Fibroblast of peridontal ligament (primary cell): ENCODE results near the gene FMN1.
A peak's percentile ranks its signal among the peaks of the same experiment; 100 is the strongest.
"Not testable (repeated sequence)": the region's sequence is repeated elsewhere in the genome, so short reads cannot be mapped to it uniquely, and the experiment has no call there.

Source experiments
- DNase-seq: peaks from one replicate; pipeline ENCODE4 v3.0.0-alpha.2; 2010; ENCODE audit errors: extremely low read depth

Gene FMN1

DNA sequence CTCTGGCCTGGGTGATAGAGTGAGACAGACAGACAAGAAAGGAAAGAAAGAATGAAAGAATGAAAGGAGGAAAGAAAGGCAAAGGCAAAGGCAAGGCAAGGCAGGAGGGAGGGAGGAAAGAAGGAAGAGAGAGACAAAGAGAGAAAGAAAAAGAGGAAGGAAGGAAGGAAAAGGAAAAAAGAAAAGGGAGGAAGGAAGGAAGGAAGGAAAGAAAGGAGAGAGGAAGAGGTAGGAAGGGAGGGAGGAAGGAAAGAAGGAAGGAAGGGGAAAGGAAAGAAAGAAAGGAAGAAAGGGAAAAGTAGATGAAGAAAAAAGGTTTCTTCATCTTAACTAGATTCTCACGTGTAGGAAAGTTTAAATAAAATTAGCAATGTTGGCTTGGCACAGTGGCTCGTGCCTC is 334.5 kb downstream of the FMN1 start:
- DNase-seq: no peak

- no peak for DNase-seq
These were observed 335.3 kb downstream of the FMN1 start for GRCh38 chr15:32859251-32859650.

DNA sequence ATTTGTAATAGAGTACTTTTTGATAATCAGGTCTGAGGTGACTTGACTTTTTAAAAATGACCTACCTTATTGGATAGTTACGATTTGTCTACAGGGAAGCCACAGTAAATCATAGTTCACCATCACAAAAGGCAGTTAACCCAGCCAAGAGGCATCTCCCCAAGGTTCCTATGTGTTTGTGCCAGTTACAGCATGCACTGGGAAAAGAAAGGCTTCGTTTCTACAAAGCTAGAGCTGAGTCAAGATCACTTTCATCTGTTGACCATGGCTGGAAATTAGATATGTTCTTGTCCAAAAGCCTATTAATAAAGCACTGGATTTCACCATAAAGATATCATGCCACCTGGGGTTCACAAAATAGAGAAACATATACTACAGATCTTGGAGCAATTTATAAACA is 336.8 kb downstream of the FMN1 start:
- peak; percentile 57 for DNase-seq

DNA sequence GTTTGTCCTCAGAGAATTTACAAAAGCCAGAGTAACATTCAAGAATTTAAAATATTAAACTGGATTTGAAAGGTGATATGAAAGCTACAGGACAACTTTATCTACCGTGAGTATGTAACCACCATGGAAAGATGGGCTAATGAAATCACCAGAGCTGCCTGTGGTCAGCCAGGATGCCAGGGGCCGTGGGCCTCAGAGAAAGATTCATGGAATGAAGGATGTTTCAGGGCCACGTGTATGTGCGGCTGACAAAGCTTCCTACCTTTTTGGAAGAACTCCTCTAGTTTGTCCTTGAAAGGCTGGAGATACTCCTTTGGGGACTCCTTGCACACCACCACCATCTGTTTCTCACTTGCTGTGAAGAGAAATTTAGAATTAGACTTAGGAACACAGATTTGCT is 337.8 kb downstream of the FMN1 start:
- no peak for DNase-seq

DNA sequence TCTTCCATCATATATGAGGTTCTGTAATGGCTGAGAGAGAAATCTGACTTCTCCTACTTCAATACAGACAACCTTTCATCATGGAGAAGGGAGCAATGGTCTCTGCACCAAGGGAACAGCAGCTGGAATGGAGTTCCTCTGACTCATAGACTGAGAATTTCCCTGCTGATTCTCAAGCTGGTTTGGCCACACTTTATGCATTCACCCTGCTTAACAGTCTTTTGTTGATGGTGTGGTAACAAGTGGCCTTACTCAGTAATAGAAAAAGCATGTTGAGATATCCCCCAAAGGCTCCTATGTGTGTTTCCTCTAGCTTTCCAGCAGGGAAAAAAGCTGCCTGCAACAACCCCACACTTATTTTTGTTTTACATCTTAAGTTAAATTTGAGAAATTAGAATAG is 338.6 kb downstream of the FMN1 start:
- DNase-seq: peak; percentile 100

DNA sequence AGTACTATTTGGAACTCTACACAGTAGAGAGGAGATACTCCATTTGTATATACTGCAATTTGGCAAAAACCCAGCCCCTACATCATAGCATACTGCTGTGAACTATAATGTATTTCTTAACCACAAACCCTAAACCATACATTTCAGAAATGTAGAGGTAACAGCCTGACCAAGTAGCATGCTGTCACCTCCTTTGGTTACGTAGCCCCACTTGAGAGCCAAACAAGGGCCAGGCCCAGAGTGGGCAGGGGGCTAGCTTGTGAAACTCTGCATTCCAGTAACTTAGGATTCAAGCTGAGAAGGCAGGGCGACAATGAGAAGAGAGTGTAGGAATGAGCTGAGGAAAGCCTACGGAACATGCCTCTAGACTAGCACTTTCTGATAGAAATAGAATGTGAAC is 340.9 kb downstream of the FMN1 start:
- no peak for DNase-seq

DNA sequence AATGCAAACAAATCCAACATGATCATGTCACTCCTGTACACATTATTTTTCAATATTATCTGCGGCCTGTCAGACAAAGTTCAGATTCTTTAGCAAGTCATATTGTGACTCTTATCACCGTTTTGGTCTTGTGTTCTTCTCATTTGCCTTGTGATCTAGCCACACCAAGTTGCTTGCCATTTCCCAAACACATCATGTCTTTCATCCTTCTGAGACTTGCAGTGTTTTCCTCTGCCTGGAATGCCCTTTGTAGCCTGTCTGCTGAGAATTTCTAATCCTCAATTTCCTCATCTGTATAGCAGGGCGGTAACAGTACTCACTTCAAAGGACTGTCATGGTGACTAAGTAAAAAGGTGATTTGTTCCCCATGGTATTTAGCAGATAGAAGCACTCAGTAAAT is 341.7 kb downstream of the FMN1 start:
- DNase-seq: no peak

- no peak for DNase-seq
These were observed 342.5 kb downstream of the FMN1 start for GRCh38 chr15:32852017-32852416.

DNA sequence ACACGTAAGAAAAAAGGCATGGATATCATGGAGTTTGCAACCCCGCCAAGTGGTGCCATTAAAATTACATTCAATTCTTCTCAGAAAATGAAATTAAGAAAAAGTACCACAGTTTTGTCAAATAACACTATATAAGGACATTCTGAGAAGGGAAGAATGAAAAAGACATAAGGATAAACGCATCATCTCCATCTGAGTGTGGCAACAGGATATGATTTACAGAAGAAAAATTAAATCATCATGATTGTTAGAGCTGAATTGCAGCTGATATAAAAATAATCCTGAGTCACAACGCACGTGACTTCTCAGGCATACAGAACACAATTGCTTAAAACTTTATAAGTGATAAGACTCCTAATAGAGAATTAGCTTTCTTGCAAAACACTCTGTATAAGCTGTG is 342.9 kb downstream of the FMN1 start:
- DNase-seq: peak; percentile 95

- peak; percentile 98 for DNase-seq
These were observed 344.5 kb downstream of the FMN1 start for GRCh38 chr15:32849769-32850668.

- not testable (repeated sequence) for DNase-seq
These were observed 347.8 kb downstream of the FMN1 start for GRCh38 chr15:32846671-32847070.

DNA sequence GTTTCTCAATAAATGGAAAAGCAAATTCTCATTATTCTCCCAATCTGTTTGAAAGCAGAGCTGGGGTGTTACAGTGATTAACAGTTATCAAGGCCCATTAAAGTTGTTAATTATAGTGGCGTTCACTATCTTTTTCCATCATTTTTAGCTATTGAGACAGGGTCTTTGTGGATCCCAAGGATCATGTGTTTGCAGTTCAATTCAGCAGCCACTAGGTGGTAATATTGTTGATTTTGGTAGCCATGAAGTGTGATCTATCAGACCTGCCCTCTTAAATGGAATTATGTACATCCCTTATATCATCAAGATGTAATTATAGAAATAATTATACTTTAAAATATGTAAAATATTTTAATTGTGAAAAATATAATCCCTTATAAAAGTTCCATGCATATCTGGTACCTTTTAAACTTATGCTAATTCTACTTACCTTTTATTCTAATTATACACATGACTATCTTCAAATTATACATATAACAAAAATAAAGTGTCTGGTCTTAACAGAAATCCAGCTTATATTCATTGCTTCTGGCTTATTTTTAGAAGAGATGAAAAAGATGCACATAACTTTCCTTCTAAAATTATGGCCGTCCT is 350.3 kb downstream of the FMN1 start:
- peak; percentile 67 for DNase-seq

DNA sequence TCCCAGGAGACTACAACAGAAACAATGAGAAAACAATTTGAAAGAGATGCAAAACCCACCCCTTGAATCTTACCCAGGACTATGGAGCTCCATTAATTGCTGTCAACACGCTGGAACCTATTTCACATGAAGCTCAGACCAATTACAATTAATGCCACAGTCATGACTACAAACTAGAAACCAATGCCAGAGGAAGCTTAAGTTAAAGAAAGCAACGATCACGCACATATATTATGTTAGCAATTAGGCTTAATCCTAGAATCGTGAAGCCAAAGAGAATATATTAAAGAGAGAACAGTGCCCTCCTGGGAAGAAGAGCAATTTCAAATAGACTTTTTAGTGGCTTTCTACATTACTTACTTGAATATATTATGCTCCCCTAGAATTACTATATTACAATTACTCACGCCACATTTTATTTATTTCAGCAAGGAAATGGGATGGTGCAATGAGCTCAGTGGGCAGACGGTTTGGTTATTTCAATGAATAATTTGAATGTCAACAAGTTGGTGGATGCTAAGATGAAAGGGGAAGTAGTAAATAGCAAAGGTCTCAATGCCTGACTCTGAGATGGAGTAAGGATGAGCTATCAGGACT is 351.2 kb downstream of the FMN1 start:
- peak; percentile 64 for DNase-seq

DNA sequence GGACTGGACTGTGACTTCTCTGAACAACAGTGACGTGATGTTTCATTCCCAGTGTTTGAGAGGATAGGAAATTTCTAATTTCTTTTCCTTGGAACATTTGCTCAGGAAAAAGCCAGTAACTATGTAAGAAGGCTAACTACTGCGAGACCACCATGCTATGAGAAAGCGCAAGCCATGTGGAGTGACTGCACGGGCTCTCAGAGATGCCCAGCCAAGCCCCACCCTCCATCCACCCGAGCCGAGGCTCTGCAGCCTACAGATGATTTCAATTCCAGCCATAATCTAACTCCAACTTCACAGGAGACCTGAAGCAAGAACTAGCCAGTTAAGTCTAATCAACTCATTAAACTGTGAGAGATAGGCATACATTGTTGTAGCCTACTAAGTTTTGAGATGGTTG is 352.4 kb downstream of the FMN1 start:
- no peak for DNase-seq

DNA sequence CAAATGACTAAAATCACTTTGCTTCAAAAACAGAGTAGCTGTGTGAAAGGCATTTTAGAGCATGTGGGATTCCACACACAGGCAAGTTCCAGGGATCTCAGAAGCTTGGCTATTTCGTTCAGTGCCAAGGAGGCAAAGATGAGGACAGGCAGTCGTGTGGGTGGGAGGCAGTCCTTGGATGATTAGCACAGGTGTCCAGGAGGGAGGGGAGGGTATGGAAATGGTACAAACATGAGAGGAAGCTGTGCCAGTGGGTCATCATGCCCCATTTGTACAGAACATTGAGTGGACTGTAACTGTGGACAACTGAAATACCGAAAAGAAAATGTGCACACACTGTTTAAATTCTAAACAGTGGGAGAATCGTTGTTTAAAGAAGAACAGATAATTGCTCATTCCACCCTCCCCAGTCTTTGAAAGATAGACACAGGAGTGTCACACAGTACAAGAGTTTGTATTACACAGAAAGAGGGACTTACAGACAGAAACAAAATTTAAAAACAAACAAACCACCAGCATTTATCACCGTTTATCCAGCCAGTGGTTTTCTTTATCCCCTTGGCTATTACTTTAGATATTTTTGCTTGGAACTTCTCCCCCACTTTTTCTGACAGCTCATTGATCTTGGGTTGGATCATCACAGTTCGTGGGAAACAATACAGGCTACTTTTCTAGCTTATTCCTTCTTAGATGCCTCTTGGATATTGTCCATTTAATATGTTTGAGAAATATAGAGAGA is 353.8 kb downstream of the FMN1 start:
- peak; percentile 66 for DNase-seq

- peak; percentile 88 for DNase-seq
These were observed 355.7 kb downstream of the FMN1 start for GRCh38 chr15:32838820-32839219.

DNA sequence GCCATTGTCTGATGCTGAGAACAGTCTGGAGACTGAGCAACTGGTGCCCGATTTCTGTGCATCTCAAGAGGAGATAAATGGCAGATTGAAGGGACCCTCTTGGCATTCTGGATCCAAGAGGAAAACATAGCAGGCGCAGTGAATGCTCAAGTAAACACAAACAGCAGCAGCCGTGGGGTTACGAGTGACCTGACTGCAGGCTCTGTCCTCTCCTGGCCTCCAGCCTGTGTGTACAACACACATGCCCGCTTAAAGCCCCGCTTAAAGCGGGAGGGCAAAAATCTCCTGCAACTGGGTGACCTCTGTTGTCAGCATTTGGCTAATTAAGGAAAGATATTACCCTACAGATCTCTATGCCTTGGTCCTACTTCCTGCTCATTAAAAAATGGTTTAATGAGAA is 356.2 kb downstream of the FMN1 start:
- DNase-seq: no peak

GRCh38 chr15:32837935-32838334 is 356.6 kb downstream of the FMN1 start:
- DNase-seq: no peak

DNA sequence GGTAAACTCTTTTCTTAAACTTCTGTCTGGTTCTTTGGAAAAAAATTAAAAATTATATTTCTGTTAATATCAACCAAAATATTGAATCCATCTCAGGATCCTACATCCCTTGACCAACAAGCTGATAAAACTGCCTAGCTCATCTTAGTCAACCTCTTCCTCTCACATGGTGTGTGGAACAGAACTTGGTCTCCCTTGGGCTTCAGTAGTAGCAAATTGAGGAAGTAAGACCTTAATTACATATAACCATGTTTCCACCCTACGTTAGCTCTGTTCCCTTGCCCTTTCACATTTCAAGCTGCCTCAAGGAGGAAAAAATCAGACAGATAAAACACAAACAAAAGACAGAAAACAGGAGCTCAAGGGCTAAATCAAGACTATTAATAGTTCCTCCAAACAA is 360.4 kb downstream of the FMN1 start:
- no peak for DNase-seq

GRCh38 chr15:32833379-32833821 is 361.1 kb downstream of the FMN1 start:
- DNase-seq: peak; percentile 62

DNA sequence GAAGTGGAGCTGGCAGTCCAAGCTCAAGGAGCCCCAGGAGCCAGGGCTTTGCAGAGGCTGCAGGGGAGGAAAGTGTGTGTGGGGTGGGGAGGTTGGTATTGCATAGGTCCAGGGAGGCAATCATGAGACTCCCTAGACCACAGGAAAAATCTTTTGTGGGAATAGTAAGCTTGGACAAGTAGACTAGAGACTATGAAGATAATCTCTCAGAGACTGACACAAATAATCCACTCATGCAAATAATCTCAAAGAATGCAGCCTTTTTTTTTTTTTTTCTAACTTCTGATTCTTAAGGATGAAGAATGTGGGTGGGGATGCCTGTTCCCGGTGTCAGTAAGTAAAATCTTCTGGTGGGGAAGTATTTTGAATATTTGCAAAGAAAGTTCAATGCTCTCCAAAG is 363.0 kb downstream of the FMN1 start:
- peak; percentile 42 for DNase-seq

DNA sequence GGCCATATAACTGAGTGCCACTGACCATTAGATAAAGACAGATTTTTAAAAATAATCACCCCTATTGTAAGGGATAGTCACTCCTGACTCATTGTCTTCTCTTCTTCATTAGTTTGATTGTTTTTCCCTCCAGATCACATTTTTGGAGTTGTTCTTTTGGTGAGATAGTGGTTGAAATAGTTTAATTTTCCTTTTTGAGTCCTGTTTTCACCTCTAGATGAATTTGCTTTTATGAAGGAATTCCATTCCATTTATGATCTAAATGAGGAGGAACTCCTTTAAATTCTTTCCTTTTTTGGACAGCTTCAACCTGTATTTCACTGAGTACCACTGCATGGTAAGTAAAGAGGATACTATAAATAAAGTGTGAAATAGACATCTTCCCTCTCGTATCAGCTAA is 364.3 kb downstream of the FMN1 start:
- no peak for DNase-seq
